GM19395 (cell line): ENCODE data around the gene SYTL1.

Source experiments
- ATAC-seq: cut with Tn5 transposase; IDR thresholded peaks from one replicate; pipeline ENCODE4 v1.9.1; 2021; ENCODE audit warnings: mild to moderate bottlenecking, moderate library complexity; ENCODE audit not compliant: unreplicated experiment

Gene SYTL1

DNA sequence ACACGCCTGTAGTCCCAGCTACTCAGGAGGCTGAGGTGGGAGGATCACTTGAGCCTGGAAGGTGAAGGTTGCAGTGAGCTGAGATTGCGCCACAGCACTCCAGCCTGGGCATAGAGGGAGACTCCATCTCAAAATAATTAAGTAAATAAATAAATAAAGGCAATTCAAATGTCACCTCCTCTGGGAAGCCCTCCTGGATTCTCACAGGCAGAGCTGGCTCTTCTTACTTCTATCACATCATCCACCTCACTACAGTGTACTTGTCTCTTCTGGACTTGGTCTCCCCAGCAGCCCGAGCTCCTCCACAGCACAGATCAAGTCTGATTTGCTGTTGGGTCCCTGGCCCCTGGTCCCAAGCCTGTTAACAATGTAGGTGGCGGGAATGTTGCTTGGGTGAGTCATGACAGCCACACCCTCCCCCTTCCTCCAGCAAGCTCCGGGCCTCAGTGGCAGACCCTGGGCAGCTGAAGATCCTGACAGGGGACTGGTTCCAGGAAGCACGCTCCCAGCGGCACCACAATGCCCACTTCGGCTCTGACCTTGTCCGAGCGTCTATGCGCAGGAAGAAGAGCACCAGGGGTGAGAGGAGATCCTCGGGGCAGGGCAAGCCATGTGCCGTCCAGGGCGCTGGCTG lies 5.3 kb downstream of the SYTL1 start:
- ATAC-seq = no peak

DNA sequence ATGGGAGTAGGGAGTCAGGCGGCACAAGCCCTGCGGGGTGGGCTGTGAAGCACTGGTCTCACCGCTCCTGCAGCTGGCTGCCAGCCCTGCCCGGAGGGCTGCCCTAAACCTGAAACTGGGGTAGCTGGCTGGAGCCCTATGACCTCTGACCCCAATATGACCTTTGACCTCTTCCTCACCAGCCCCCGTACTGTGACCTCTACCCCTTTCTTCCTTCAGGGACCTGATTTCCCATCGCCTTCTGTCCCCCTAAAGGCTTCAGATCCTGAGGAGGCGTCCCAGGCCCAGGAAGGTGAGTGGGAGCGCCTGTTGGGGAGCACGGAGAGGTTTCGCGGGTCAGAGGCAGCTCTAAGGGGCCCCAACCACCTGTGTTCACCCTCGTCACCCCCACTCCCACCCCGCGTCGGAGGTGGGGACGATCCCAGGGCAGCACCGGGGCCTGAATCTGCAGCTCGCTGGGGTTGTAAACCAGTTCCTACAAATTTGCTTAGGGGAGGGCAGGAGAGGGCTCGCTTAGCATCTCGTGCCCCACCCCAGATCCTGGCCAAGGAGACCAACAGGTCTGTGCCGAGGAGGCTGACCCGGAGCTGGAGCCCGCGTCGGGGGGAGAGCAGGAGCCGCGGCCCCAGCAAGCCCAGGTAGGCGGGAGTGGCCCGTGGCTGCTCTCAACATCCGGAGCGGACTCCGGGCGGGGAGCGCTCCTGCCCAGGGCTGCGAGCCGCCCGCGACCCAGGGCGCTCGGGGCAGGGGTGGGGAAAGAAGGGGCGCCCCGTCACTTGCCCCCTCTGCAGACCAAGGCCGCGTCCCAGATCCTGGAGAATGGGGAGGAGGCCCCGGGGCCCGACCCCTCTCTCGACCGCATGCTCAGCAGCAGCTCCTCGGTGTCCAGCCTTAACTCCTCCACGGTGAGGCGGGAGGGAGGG lies 7.3 kb downstream of the SYTL1 start:
- no peak for ATAC-seq

DNA sequence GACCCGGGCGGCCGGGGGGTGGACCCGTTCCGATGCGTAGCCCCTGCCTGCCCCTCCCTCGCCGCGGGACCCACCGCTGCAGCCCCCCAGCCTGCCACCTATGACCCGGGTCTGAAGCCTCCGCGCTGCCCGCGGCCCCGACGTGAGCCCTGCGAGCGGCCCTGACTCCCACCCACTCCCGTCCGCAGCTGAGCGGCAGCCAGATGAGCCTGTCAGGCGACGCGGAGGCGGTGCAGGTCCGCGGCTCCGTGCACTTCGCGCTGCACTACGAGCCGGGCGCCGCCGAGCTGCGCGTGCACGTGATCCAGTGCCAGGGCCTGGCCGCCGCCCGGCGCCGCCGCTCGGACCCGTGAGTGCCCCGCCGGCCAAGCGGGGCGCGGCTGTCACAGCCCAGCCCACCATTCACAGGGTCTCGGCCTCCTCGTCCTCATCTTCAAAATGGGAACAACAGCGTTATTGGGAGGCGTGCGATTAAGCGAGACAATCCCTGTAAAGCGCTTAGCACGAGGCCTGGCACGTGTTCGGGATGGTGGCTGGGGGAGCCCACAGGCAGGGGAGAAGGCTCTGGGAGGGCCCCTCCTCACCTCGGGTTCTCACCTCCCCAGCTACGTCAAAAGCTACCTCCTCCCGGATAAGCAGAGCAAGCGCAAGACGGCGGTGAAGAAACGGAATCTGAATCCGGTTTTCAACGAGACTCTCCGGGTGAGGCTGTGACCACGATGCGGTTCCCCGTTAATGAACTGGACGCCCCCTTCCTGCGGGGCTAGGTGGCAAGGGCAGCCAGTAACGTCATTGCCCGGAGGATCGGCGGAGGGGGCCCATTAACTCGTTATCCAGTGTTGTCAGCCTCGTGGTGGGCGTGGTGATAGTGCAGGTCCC lies 8.2 kb downstream of the SYTL1 start:
- ATAC-seq = no peak

DNA sequence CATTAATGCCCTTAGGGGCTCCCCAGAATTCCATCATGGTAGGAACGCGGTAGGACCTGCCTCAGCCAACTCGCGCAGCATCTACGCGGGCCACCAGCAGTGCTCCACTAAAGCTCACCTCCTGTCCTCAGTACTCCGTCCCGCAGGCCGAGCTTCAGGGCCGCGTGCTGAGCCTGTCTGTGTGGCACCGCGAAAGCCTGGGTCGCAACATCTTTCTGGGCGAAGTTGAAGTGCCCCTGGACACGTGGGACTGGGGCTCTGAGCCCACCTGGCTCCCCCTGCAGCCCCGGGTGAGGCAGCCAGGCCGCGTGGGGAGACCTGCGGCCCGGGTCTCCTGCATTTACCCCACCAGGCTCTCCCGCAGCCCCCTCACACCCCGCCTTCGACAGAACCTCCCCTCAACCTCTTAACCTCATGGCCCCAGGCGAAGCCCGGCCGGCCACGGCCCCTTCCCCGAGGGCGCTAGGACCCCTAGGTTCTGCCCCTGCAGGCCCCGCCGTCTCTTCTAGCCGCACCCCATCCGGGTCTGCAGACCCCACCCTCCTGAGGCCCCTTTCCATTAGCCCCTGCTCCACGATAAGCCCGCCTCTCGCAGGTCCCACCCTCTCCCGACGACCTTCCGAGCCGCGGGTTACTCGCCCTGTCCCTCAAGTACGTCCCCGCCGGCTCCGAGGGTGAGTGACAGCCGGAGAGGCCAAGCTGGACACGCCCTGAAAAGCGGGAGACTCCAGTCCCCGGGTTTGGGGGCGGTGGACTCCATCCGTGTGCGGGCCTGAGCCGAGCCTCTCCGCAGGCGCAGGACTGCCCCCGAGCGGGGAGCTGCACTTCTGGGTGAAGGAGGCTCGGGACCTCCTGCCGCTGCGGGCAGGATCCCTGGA lies 9.1 kb downstream of the SYTL1 start:
- no peak for ATAC-seq

DNA sequence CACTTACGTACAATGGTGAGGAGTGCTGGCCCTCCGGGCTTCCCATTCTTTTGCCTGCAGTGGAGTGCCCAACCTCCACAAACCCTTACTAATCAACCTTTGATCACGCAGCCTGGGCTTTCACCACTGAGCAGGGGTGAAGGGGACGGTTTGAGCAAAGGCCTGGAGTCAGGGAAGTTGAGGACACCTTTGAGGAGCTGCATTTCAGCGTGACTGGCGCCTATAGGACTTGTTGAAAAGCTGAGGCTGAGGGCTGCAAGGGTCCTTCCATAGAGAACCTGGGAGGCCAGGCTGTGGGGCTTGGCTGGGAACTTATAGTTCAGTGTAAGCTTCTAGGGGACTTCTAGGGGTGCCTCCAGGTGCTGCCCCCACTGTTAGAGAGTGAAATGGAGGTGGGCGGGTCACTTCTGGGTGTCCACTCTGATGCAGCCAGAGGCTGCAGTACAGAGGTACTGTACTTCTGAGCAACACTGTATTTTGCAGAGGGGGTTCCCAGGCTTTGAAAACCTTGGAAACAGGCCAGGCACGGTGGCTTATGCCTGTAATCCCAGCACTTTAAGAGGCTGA lies 9.8 kb downstream of the SYTL1 start:
- ATAC-seq = no peak

DNA sequence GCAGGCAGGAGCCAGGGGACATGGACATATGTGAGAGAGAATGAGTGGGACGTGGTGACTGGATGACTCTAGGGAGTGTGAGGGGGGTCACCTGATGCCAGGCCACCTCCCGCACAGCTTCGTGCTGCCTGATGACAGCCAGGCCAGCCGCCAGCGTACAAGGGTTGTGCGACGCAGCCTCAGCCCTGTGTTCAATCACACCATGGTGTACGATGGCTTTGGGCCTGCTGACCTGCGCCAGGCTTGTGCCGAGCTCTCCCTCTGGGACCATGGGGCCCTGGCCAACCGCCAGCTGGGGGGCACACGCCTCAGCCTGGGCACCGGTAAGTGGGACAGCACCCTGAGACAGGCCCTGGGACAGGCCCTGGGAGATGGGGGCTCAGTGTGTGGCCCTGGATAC lies 11.3 kb downstream of the SYTL1 start:
- ATAC-seq = no peak

DNA sequence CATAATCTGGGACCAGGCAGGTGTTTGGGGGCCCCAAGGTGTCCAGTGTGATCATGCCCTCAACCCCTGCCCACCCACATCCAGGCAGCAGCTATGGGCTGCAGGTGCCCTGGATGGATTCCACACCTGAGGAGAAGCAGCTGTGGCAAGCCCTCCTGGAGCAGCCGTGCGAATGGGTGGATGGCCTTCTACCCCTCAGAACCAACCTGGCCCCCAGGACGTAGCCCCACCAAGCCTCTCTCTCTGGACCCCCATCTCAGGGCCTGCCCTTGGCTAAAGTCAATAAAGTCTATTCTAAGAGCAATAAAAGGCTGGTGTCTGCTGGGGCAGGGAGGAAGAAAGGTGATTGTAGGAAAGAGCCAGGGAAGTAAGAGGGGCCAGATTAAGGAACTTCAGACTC lies 11.8 kb downstream of the SYTL1 start:
- ATAC-seq = no peak

DNA sequence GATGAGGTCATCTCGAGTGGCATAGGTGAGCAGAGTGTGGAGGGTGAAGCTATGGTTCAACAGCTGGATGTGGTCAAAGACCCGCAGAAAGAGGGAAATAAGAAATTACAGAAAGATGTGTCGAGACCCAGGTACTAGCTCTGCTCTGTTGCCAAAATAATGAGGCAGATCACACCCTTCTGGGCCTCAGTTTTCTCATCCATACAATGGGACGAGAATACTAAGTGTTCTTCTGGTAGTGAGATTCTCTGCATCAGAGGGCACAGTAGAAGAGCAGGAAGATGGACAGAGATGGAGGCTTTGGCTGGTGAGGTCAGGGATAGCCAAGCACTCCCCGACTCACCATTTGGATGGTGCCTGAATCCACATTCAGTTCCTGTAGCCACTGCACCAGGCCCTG lies 13.9 kb downstream of the SYTL1 start:
- no peak for ATAC-seq

DNA sequence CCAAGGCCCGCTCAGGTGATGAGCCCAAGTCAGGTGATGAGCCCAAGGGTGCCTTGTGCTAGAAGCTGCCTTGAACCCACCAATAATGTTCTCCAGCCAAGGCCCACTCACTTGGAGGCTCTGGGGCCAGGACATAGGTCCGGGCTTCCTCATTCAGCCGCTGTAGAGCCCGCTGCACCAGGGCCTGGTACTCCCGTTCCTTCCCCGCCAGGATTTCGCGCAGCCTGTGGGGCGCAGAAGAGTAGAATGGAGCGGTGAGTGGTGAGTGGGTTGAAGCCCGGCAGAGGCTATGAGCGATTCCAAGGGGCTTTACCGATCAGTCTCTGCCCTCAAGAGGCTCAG lies 14.4 kb downstream of the SYTL1 start:
- ATAC-seq = no peak

DNA sequence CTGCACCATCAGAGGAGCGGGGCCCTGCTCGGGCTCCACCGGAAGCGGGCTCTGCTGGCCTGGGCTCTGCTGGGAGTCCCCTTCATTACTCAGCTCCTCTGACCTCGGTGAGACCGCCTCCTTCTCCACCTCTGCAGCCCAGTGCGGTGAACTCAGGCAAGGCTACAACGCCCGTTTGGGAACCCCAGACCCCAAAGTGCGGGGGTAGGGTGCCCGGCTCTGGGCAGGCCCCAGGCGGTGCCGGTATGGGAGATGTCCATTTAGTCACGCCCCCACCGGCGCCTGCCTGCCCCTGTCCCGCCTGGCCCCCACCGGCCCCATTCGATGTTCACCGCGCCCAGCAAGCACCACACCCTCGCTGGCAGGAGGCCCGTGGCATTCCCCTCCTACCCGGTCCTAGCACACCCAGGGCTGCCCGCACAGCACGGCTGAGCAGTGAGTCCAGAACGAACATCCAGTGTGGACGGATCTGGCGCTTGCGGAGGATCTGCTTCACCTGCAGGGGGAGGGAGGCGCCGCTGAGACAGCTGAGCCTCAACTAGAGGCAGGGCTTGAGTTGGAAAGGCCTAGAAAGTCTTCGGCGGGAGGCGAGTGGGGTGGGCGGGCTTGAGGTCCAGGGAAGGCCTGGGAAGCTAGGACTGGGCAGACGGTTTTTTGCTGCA lies 14.9 kb downstream of the SYTL1 start:
- no peak for ATAC-seq

DNA sequence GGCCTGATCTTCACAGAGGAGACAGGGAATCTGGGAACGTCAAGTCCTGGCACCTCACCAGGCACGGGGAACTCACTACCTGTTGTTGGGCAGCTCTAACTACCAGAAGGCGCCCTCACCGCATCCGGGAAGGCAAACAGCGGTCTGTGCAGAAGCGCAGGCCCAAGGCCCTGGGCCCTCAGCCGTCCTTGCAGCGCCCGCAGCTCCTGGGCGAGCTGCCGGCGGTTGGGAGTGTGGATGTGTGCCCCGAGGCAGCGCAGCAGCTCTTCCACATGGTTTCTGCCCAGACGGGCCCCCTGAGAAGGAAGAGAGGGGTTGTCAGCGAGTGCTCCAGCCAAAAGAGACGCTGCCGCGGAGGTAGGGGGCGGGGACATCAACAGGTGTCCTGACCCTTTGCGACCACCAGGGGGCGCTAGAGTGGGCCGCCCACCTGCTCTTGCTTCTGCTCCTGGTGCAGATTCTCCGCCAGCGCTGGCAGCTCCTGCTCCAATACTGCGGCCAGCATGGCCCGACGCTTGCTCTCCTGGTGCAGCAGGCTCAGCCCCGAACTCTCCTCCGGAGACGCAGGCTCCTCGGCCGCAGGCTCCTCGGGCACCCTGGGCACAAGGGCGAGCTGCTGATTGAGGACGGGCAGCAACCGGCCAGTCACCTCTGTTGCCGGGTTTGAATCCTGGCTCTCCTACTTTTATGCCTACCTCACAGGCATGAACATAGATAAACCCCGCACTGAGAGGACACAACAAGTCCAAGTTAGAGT lies 15.6 kb downstream of the SYTL1 start:
- ATAC-seq = no peak

DNA sequence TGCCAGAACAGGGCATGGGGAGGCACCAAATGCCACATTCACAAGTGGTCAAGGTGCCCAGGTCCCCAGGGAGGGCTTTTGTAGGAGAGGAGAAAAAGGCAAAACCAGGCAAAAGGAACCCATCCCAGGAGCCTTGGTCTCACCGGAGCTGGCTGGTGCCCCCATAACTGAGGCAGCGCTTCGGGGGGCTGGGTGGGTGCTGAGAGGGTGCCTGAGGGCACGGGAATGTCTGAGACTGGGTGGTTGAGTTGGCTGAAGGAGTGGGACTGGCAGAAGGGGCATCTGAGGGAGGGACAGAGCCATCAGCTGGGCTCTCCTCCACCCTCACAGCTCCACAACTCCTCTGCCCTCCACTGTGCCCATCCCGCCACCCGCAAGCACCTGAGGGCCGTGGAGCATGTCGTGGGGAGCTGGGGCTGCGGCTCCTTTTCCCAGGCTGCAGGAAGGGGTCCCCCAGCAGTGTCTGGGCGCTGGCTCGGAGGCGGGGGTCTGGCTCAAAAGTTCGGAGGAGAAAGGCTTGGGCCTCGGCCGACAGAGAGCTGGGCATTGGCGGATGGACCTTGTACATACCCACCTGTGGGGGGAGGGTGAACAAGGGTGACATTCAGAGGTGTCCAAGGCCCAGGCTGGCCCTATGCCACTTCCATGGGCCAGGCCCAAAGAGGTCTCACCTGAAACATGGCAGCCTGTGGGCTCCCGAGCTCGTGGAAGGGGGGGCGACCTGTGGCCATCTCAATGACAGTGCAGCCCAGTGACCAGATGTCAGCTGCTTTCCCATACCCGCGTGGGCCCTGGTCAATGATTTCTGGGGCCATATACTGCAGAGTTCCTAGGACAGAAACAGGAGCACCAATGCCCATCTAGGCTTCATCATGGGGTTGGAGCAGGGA lies 16.5 kb downstream of the SYTL1 start:
- ATAC-seq = no peak

DNA sequence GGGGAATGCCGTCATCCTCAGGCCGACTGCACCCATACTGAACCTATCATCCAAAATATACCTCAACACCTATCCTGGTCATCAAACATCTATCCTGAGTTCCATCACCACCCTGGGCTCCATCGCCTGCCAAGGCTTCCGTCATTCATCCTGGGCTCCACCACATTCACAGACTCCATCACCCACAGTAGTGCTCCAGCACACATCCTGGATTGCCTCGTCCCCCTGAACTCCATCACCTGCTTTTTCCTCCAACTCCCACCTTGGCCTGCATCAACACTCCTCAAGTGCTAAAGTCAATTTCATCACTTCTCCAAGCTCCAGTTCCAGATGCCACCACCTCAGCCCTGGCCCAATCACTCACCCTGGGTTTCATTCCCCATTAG lies 17.1 kb downstream of the SYTL1 start:
- ATAC-seq = no peak

DNA sequence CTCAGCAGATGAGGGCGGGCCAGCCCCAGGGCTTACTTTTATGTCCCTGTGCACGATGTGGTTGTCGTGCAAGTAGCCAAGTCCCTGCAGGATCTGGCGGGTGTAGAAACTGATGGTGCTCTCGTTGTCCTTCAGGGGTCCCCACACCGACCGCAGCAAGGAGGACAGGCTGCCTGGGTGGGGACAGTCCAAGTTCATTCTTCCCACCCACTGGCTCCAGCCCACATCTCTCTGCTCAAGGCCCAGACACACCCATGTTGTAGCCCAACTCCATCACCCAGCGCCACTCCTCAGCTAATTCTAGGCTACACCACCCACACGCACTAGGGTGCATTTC lies 18.0 kb downstream of the SYTL1 start:
- no peak for ATAC-seq

DNA sequence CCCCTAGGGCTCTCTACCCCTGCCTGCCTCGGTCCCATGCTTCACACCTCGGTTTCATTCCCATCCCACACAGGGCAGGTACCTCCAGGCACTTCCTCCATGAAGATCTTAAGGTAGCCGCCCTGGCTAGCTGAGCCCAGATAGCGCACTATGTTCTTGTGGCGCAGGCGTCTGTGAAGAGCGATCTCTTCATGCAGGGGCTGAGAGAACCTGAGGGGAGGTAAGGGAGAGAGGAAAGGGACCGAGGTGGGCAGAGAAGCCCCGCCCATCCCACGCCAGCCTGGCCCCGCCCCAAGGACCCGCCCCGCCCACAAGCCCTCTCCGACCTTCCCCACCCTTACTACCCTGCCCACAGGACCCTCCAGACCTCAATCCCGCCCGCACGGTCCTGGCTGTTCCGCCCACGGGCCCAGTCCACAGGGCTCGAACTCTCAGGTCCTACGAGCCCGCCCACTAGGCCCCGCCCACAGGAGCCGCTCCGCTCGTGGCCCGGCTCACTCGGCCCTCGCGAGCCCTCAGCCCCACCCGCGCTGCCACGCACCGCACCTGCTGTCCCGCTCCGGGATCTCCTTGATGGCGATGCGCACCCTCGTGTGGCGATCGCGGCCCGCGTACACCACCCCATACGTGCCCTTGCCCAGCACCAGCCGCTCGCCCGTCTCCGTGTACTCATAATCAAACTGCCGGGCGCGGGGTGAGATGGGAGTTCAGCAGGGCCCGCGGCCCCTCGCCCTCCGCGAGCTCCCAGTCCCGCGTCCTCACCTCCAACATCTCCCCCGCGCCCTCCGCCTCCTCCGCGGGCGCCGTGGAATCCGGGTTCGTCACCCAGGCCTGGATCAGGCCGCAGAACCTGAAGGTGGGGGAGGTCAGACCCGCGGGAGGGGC lies 18.6 kb downstream of the SYTL1 start:
- ATAC-seq = no peak

DNA sequence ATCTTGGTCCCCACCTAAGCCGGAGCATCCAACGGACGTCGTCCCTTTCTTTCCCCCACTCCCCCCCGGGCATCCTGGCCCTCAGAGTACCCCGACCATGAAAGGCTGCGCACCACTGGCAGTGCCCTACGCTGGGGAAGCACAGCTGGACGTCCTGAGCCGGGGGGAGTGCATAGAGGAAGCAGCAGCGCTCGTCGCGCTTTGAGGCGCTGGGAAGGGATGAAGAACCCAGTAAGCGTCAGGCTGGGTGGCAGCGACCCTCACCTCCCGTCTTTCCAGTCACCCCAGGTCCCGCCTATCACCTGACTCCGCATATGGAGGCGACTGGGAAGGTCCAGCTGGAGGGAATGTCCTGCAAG lies 19.2 kb downstream of the SYTL1 start:
- ATAC-seq = no peak

DNA sequence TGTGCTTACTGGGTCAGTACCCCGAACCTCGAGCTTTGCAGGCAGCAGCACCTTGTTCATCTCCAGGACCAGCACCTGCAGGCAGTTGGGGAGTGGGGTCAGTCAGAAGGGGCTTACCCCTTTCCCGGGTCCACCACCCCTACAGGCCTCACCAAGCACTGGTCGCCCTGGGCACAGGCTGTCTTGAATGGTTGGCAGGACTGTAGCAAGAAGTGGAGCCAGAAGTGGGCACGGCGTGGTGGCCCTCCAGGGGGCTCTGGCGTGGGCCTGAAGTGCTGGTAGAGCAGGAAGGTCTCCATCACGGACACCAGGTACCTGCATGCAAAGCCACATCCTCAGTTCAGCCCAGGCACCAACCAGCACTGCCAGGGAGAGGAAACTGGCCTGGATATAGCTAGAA lies 19.7 kb downstream of the SYTL1 start:
- no peak for ATAC-seq
